Inflammatory macrophage treated with lipopolysaccharide for 1 hour (primary cell): ENCODE results near the gene LRRC18.

Source experiments
- DNase-seq, 2 donors: peaks; one replicate each; pipeline ENCODE4 v3.0.0-alpha.2; 2020 to 2022

Gene LRRC18

GRCh38 chr10:48878091-48878490 lies 61.5 kb downstream of the LRRC18 start:
- DNase-seq, result no peak

GRCh38 chr10:48872234-48872633 lies 67.4 kb downstream of the LRRC18 start:
- DNase-seq, result no peak
